AG04449 (cell line): ENCODE data around the gene SLIT3.

Experiments used
- CTCF ChIA-PET: fragments of 350-600 bp; formaldehyde crosslinking; extraction: SDS; loops from one replicate; lab custom pipeline; 2021; ENCODE audit warnings: antibody characterized with exemption; lab: Yijun Ruan, JAX
- POLR2A ChIA-PET: fragments of 400-600, 350-600 bp; formaldehyde crosslinking; extraction: SDS; loops from one replicate; lab custom pipeline; 2020; ENCODE audit warnings: antibody characterized with exemption, inconsistent platforms; lab: Yijun Ruan, JAX
- DNase-seq: peaks from one replicate; pipeline ENCODE4 v3.0.0-alpha.2; 2010; ENCODE audit warnings: low read depth, low spot score
- H3K4me3 ChIP-seq: 2 replicates; pipeline ENCODE4 v1.5.1; 2011; ENCODE audit warnings: low read depth, mild to moderate bottlenecking, control low read depth, low read length
- TF ChIP-seq, protein P1 (sequence below): IDR thresholded peaks from one replicate; pipeline ENCODE4 v1.5.1; 2011; ENCODE audit warnings: mild to moderate bottlenecking, moderate library complexity, low read length, control low read depth, inconsistent platforms; ENCODE audit not compliant: insufficient read depth; ENCODE audit errors: missing control alignments

SLIT3 gene

DNA sequence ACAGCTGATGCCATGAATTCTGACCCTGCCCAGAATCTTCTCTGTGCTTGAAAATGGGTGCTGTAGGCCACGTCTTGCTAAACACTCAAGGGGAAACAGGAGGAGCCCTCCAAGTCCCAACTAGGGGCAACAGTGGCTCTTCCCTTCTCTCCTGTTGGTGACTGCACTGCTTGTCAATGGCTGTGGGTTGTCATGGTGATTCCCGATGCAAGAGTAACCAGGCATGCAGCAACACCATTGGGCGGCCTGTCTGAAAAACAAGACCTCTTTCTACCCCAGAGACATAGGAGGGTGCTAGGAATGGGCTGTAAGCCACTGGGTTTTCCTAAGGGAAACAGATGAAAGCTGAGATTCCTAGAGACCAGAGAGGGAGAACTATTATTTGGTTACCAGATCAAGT lies 520.1 kb downstream of the SLIT3 start:
- no peak for DNase-seq
- TF ChIP-seq, protein P1, sequence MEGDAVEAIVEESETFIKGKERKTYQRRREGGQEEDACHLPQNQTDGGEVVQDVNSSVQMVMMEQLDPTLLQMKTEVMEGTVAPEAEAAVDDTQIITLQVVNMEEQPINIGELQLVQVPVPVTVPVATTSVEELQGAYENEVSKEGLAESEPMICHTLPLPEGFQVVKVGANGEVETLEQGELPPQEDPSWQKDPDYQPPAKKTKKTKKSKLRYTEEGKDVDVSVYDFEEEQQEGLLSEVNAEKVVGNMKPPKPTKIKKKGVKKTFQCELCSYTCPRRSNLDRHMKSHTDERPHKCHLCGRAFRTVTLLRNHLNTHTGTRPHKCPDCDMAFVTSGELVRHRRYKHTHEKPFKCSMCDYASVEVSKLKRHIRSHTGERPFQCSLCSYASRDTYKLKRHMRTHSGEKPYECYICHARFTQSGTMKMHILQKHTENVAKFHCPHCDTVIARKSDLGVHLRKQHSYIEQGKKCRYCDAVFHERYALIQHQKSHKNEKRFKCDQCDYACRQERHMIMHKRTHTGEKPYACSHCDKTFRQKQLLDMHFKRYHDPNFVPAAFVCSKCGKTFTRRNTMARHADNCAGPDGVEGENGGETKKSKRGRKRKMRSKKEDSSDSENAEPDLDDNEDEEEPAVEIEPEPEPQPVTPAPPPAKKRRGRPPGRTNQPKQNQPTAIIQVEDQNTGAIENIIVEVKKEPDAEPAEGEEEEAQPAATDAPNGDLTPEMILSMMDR = no peak
- no peak overlapping the region for H3K4me3 ChIP-seq
- ChIA-PET POLR2A (interaction anchor here (1.0 kb wide), 1 partner anchor 21 kb away, joined by 3 read pairs; no protein-coding TSS in a partner anchor), CTCF (interaction anchor here (1.7 kb wide), 1 partner anchor 9 kb away, joined by 6 read pairs; no protein-coding TSS in a partner anchor)

DNA sequence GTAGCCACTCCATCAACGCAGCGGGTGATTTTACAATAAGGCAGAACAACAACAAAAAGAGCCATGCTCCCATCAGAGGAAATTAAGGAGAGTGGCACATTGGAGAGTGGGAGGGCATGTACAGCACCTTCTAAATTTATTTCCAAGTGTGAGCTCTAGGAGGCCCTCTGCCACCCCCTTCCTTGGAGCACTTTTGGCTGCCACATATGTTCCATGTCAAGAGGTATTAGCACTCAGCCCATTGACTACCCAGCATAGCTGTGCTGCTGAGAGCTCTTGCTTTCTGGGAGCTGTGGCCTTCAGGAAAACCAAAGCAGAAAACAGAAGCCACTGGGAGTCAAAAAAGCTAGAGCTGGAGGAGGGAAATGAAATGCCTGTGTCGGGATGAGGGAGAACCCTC lies 521.6 kb downstream of the SLIT3 start:
- H3K4me3 ChIP-seq = no peak overlapping the region
- DNase-seq = no peak
- ChIA-PET CTCF (no interaction called here), POLR2A (no interaction called here)
- TF ChIP-seq, protein P1 = no peak

DNA sequence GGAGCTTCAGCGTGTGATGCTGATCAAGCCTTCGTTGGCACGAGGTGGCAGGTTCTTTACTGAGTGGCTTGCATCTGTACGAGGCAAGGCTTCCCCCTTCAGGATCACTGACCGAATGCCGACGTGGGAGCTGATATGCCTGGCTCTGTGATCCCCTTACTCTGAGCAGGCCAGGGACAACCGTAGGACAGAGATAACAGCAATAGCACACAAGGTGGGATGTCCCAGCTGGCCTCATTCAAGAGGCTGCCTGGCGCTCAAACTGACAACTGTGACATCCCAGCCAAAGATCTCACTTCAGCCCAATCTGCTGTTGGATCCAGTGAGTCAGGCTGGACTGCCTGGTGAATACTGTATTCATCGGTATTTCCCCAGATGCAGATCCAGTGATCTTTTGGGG lies 522.4 kb downstream of the SLIT3 start:
- H3K4me3 ChIP-seq = no peak overlapping the region
- POLR2A ChIA-PET = no interaction called here
- TF ChIP-seq, protein P1 = no peak
- DNase-seq = no peak
- CTCF ChIA-PET = interaction anchor here (1.2 kb wide), 1 partner anchor 31 kb away, joined by 3 read pairs; no protein-coding TSS in a partner anchor

DNA sequence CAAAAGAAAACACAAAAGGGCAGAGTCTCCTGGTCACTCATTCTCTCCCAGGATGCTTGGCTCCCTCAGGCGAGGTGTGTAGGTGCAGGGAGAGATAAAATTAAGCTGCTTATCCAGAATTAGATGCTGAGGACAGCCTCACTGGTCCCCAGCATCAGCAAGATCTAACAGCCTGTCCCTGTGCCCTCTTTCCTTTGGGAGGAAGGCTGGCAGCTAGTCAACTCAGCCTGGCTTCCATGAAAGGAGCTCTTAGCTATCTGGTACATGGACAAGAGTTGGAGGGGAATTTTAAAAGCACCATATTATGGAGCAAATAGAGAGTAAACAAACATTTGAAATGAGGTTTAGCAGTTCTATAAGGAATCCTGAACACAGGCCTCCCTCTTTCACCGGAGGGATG lies 523.3 kb downstream of the SLIT3 start:
- no peak overlapping the region for H3K4me3 ChIP-seq
- TF ChIP-seq, protein P1 = no peak
- CTCF ChIA-PET = interaction anchor here (1.2 kb wide), 1 partner anchor 30 kb away, joined by 3 read pairs; no protein-coding TSS in a partner anchor
- DNase-seq = no peak
- POLR2A ChIA-PET = no interaction called here

DNA sequence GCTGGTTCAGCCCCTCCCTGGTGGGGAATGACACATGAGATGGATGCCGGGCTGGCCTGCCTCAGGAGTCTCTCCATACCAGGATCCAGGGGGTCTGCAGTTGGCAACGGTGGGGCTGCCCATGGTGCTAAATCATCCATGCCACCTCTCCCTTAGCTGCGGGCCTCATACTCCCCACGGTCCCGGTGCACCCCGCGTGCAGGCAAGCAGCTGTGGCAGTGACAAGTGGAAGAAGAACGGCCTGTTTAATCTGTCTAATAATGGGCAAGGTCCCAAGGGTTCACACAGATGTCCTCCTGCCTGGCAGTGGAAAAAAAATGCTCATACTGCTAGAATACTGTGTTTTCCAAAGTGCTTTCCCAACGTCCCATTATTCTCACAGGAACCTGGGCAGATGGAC lies 524.9 kb downstream of the SLIT3 start:
- ChIA-PET POLR2A (no interaction called here), CTCF (no interaction called here)
- TF ChIP-seq, protein P1 = no peak
- DNase-seq = no peak
- no peak overlapping the region for H3K4me3 ChIP-seq

DNA sequence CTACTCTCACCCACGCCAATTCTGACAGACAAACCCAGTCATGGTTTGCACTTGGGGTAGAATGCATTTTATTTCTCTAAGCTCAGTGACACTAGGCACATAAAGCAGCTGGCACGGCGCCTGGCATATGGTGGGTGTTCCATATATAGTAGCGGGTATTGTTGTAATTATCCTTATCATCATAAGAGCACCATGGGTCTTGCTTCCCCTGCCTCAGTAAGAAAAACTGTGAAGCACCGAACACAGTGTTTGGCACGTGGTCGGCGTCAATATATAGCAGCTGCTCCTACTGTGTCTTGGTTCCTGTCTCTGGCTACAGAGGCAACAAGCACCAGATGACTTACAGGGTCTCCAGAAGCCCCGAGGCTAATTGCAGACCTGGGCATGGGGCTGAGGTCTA lies 527.7 kb downstream of the SLIT3 start:
- CTCF ChIA-PET = interaction anchor here (1.0 kb wide), 1 partner anchor 174 kb away, joined by 3 read pairs; no protein-coding TSS in a partner anchor
- no peak overlapping the region for H3K4me3 ChIP-seq
- POLR2A ChIA-PET = no interaction called here
- no peak for DNase-seq
- TF ChIP-seq, protein P1 = no peak
